Measurements from ENCODE around the gene SECTM1.

SECTM1 gene

GRCh38 chr17:82346342-82347300 lies 13.1 kb upstream of the SECTM1 start:
- peak in 2 of 4 experiments; percentile 47 to 58 for DNase-seq

GRCh38 chr17:82345151-82345976 lies 11.8 kb upstream of the SECTM1 start:
- no peak for DNase-seq

- DNase-seq: no peak
Measured at GRCh38 chr17:82344175-82344907, 10.8 kb upstream of the SECTM1 start.

GRCh38 chr17:82343560-82343959 lies 10.0 kb upstream of the SECTM1 start:
- DNase-seq: no peak

- DNase-seq: no peak
Measured at GRCh38 chr17:82342361-82343079, 9.0 kb upstream of the SECTM1 start.

- peak in 2 of 4 experiments; percentile 42 for DNase-seq
Measured at GRCh38 chr17:82339634-82340580, 6.3 kb upstream of the SECTM1 start.

GRCh38 chr17:82338858-82339633 lies 5.5 kb upstream of the SECTM1 start:
- no peak for DNase-seq

- peak in 3 of 4 experiments; percentile 29 to 51 (median 32) for DNase-seq
Measured at GRCh38 chr17:82334622-82335394, 1.2 kb upstream of the SECTM1 start.

GRCh38 chr17:82334204-82334621 lies 647 bp upstream of the SECTM1 start:
- DNase-seq: no peak

GRCh38 chr17:82332669-82333278 lies 792 bp downstream of the SECTM1 start:
- peak; percentile 91 to 95 (median 92) for DNase-seq

GRCh38 chr17:82331345-82331939 lies 2.1 kb downstream of the SECTM1 start:
- no peak for DNase-seq

- no peak for DNase-seq
Measured at GRCh38 chr17:82330322-82331239, 3.0 kb downstream of the SECTM1 start.

- no peak for DNase-seq
Measured at GRCh38 chr17:82329683-82330321, 3.8 kb downstream of the SECTM1 start.

GRCh38 chr17:82328994-82329507 lies 4.5 kb downstream of the SECTM1 start:
- DNase-seq: no peak

GRCh38 chr17:82328141-82328993 lies 5.2 kb downstream of the SECTM1 start:
- no peak for DNase-seq
